ENCODE measurements around the gene RPRM. TPM values are rescaled to one million over a fixed set of nuclear protein-coding genes. Genes with fewer than 3 reads are reported as not detected.
"Not testable (repeated sequence)": the region's sequence is repeated elsewhere in the genome, so short reads cannot be mapped to it uniquely, and the experiment has no call there.

RPRM gene
- total RNA-seq (2014; rRNA removed; shearing (Covaris generic); ENCODE audit: low replicate concordance): not detected in 2 replicates

DNA sequence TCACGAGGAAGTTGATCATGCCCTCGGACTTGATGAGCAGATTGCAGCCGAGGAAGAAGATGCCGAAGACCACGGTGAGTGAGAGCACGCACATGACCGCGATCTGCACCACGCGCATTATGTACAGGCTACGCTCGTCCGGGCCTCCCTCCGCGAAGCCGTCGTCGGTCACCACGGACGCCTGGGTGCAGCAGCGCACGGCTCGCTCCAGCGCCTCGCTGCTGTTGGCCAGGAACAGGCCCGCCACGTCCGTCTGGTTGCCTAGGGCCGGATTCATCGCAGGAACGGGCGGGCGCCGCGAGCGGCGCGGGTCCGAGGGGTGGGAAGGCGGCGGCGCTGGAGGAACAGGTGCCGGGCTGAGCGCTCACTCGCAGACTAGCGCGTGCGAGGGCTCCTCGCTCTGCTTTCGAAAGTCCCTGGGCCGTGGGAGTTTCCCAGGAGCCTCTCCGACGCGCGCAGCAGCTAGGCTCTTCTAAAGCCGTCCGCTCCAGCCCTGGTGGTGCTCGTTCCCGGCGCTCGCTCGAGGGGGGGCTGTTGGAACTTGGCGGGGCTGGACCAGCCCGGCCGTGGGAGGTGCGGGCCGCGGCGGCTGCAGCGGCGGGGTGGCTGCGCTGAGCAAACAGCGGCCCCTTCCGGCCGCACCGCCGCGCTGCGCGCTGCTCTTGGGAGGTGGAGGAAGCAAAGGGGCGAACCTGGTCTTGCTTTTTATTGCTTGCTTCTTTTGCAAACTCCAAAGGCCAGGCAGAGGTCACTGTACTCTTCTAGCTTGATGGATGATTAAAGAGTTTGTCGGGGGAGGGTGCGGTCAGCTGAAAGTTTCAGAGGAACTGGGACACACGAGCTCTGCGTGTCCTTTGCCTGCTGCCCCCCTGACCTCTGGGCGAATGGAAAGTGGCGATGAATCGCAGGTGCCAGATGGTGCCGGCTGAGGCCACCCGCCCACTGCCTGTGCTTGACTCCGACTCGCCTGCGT lies at the start of gene RPRM:
RPRM (minus strand) TSS at position 474 of the 973 bp plus-strand sequence; CDS start at position 277, 197 bp downstream.
- peak; percentile 66 for DNase-seq
- Histone ChIP-seq H3K36me3 (no peaks in the 10 kb centered on the region), H3K4me3 (peak within 1 kb of the TSS; percentile 28), H3K27me3 (peaks cover 18% of the 10 kb centered on the region), H3K9me3 (no peaks in the 10 kb centered on the region)

DNA sequence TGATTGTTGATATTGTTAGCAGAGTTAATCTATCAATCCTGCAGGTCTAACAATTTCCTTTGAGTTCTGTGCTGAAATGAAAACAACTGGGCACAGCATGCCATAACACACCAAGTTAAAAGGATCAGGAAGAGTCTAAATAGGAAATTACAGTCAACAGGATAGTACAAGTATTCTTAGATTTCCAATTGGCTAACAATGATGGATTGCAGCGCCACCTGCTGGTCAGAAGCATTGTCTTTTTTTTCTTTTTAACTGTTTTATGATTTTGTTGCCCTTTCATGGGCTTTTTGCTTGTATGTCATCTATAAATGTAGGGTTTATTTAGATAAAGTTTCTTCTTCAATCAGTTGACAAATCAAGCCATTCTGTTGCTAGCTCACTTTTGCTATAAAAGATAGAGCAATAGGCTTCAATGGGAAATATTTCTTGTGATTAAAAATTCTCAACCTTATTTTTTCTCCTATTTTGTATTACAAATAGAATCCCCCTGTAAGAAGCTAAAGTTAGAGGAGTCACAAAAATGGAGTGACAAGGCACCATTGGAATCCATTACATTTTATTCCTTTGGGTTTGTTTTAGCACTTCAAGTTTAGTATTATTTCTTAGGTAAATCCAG lies 40.8 kb upstream of the RPRM start:
- no peaks in the 10 kb centered on the region for H3K27me3 ChIP-seq
- H3K36me3 ChIP-seq: no peaks in the 10 kb centered on the region
- peak; percentile 6 for DNase-seq
- no peaks in the 10 kb centered on the region for H3K9me3 ChIP-seq
- no peak overlapping the region for H3K4me3 ChIP-seq

DNA sequence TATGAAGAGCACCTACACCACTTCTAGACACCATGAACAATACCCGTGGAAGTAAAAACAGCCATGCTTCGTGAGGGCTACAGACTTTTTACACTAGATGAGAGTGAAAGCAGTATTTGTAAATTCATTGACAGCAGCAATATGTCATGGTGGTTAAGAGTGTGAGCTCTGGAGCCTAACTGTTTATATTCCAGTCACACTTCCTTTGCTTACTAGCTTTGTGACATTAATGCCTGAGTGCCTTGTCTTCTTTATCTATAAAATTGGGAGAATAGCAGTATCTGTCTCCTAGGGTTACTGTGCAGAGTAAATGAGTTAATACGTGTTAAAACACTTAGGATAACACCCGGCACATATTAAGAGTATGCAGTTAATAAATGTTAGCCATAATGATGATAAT lies 33.8 kb upstream of the RPRM start:
- no peak for DNase-seq
- no peak overlapping the region for H3K4me3 ChIP-seq
- no peaks in the 10 kb centered on the region for H3K27me3 ChIP-seq
- H3K9me3 ChIP-seq: no peaks in the 10 kb centered on the region
- no peaks in the 10 kb centered on the region for H3K36me3 ChIP-seq

DNA sequence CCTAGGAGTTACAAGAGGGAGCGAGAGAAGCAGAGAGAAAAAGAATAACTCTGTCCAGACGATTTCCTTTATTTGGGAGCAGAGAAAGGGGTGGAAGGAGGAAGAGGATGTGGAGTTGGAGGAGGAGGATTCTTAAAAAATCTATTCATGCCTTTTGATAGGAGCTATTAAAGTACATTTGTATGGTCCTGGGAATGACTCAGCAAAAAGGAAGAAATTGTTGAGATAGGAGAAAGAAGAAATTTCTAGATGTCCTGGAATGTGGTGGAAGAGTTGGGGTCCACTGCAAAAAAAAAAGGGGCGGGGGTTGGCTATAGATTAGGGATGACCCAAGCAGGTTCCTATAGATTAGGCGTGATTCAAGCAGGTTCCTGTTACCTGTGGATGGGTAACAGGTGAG lies 32.4 kb upstream of the RPRM start:
- Histone ChIP-seq H3K27me3 (no peaks in the 10 kb centered on the region), H3K9me3 (no peaks in the 10 kb centered on the region), H3K4me3 (no peak overlapping the region), H3K36me3 (no peaks in the 10 kb centered on the region)
- DNase-seq: no peak

DNA sequence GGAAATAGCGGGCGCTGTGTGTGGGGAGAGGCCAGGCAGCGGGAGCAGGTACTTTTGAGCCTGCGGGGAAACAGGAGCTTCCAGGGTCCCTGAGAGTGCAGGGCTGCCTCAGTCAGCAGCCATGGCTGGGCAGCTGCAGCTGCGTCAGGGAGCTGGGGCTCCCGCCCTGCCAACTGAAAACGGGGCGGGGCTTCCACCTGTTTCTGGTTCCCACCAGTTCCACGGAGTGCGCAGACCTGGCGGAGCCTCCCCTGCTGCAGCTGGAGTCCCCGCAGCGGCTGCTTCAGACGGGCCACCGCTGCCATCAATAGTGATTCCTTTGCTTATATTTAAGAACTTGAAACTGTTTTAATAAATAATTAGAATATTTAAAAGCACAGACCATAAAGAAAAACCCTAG lies 30.6 kb upstream of the RPRM start:
- H3K9me3 ChIP-seq: no peaks in the 10 kb centered on the region
- no peak for DNase-seq
- H3K36me3 ChIP-seq: no peaks in the 10 kb centered on the region

DNA sequence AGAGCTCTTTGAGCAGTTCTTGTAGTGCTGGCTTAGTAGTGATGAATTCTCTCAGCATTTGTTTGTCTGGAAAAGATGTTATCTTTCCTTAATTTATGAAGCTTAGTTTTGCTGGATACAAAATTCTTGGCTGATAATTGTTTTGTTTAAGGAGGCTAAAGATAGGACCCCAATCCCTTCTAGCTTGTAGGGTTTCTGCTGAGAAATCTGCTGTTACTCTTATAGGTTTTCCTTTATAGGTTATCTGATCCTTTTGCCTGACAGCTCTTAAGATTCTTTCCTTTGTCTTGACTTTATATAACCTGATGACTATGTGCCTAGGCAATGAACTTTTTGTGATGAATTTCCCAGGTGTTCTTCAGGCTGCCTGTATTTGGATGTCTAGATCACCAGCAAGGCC lies 27.9 kb upstream of the RPRM start:
- H3K9me3 ChIP-seq, H3K36me3 ChIP-seq, H3K27me3 ChIP-seq, H3K4me3 ChIP-seq, DNase-seq: not testable (repeated sequence)

More for the DNA sequence above, 30.6 kb upstream of the RPRM start:
- no peak overlapping the region for H3K4me3 ChIP-seq
- H3K27me3 ChIP-seq: no peaks in the 10 kb centered on the region

DNA sequence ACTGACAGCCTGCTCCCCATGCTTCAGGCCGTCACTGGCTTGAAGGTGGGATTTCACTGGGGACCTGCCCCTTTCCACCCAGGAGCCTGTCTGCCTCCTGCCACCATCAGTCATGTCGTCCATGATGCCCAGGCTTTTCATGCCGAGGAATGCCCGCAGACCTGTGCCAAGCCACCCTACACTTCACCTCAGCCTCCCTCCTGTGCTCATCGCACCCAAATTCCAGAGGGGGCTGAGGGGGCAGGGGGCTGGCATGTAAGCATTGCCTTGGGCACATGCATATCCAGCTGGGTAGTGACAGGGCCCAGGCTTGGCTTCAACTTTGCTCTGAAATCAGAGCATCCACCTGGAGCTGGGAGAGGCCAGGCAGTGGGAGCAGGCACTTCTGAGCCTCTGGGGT lies 20.9 kb upstream of the RPRM start:
- no peak for DNase-seq
- H3K27me3 ChIP-seq: no peaks in the 10 kb centered on the region; the same call in 1 of the 2 replicates
- H3K9me3 ChIP-seq: no peaks in the 10 kb centered on the region
- no peak overlapping the region for H3K4me3 ChIP-seq
- H3K36me3 ChIP-seq: no peaks in the 10 kb centered on the region

DNA sequence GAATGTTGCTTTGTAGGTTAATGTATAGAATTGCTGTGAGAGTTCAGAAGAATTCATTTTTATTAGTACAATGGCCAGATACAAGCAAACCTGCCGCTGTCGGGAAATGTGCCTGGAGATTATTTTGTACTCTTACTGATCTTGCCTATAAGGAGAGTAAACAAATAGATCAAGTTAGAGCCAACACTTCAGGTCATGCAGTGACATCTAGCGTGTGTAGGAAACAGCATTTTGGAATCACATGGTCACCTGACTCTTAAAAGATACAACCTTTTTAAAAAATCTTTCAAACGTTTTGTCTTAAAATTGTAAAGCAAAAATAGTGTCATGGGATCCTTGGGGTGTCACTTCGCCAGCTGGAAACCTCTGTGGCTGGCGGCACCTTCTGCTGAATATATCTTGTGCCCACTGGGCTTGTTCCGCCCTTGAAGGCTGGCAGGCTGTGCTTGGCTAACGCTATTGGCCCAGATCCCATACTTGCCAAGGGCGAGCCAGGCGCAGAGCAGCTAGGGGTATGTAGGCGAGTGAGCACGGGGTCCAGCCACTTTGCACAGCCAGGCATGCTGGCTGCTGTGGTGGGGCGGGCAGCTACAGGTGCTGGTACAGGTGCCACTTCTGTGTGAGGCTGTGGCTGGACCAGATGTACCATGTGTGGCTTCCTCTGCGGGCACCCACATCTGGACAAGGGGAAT lies 19.5 kb upstream of the RPRM start:
- DNase-seq: no peak
- Histone ChIP-seq H3K36me3 (no peaks in the 10 kb centered on the region), H3K27me3 (peaks cover 3% of the 10 kb centered on the region; the same call in 1 of the 2 replicates), H3K9me3 (no peaks in the 10 kb centered on the region), H3K4me3 (no peak overlapping the region)

DNA sequence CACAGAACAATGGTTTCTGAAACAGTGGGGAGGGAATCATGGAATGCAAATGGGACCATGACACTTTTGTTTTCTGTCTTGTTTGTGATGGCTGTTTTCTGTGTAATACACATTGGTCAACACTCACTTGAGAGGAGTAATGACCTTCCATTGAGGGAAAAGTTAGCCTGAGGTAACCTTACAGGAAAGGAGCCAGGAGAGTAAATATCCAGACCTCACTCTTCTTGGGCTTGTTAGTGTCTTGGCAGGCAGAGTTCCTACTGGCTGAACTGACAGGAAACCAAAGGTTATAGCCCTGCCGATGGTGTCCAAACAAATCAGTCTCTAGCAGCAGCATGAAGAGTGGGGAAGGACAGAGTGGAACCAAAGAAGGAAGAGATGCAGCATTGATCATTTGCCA lies 17.2 kb upstream of the RPRM start:
- DNase-seq: no peak
- Histone ChIP-seq H3K4me3 (no peak overlapping the region), H3K27me3 (peaks cover 3% of the 10 kb centered on the region; the same call in 1 of the 2 replicates), H3K9me3 (no peaks in the 10 kb centered on the region), H3K36me3 (no peaks in the 10 kb centered on the region)

DNA sequence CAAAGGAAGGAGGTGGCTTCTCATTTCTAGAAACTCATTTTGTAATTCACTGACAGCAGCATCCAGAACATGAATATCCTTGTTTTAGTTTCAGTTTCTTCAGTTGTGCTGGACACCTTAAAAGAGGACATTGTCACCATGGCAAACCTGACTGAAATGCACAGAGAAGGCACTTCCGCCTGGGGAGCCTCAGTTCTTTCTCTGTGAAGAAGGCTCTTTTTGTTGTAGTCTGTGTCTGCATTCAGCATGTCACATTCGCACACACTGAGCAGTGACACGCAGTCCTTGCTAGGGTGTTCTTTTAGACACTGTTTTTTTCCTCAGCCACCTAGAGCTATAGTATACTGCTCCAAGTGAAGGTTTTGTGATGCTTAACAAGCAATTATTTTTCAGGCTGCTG lies 9.5 kb upstream of the RPRM start:
- H3K4me3 ChIP-seq: no peak overlapping the region
- no peak for DNase-seq
- H3K27me3 ChIP-seq: no peaks in the 10 kb centered on the region
- H3K9me3 ChIP-seq: no peaks in the 10 kb centered on the region
- no peaks in the 10 kb centered on the region for H3K36me3 ChIP-seq

DNA sequence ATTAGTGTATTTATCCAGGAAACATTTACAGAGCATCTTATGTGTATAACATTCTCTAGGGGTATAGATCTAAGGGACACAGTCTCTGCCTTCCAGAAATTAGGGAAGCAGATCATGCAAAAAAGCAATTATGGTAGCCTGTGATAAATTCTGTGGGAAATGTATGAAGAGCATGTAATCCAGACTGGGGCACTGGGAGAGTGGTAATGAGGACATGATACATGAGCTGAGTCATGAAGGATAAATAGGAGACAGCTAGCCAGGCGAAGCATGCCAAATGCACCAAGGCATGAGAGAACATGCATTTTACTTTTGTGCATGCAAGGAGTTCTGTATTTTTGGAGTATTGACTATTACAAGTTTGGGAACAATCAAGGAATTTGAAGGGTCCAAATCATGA lies 8.9 kb upstream of the RPRM start:
- no peak for DNase-seq
- Histone ChIP-seq H3K36me3 (no peaks in the 10 kb centered on the region), H3K27me3 (no peaks in the 10 kb centered on the region), H3K9me3 (no peaks in the 10 kb centered on the region), H3K4me3 (no peak overlapping the region)

DNA sequence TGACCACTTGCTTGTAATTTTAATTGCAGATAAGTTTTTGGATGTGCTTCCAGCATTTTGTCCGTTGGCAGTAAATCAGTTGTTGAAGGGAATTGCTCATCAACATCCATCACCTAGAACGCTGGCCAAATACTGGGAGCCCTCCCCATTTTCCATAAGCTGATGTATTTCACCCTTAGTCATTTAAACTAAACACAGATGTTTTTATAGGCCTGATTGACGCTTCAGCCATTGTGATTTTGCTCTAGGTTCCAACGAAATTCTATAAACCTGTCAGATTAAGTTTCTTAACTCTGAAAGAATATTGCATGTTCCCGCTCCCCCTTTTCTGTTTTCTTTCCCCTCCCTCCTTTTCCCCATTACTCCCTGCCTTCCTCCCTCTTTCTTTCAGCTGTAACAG lies 1.0 kb upstream of the RPRM start:
- DNase-seq: peak; percentile 37
- Histone ChIP-seq H3K9me3 (no peaks in the 10 kb centered on the region), H3K27me3 (peaks cover 18% of the 10 kb centered on the region), H3K36me3 (no peaks in the 10 kb centered on the region), H3K4me3 (no peak overlapping the region)

DNA sequence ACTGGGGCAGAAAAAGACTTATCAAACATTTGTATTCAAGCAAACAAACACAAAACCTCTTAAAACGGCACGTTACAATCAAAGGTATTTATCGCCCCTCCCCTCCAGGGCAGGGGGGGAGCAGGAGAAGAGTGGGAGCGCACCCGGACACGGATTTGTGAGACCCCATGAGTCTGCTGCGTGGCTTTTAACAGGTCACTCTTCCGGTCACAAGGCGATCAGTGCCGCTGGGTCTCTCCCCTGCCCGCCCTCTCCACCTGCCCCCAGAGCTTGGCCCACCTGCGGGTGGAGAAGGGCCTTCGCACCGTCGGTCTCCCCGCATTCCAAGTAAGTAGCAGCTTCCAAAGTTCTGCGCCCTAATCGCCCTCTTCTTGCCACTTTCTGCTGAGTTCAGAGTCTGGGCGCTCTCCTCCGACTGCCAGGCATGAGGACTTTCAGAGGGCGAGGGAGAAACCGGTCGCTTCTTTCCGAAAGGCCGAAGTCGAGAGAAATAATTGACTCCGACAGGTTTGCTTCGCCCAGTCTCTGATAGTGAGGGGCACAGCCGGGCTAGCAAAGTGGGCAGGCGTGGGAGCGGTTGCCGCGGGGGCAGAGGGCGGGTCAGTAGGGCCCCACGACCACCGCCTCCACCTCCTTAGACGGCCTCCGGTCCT lies 800 bp downstream of the RPRM start:
- H3K4me3 ChIP-seq: no peak overlapping the region
- peaks cover 18% of the 10 kb centered on the region for H3K27me3 ChIP-seq
- H3K36me3 ChIP-seq: no peaks in the 10 kb centered on the region
- H3K9me3 ChIP-seq: no peaks in the 10 kb centered on the region
- DNase-seq: no peak

DNA sequence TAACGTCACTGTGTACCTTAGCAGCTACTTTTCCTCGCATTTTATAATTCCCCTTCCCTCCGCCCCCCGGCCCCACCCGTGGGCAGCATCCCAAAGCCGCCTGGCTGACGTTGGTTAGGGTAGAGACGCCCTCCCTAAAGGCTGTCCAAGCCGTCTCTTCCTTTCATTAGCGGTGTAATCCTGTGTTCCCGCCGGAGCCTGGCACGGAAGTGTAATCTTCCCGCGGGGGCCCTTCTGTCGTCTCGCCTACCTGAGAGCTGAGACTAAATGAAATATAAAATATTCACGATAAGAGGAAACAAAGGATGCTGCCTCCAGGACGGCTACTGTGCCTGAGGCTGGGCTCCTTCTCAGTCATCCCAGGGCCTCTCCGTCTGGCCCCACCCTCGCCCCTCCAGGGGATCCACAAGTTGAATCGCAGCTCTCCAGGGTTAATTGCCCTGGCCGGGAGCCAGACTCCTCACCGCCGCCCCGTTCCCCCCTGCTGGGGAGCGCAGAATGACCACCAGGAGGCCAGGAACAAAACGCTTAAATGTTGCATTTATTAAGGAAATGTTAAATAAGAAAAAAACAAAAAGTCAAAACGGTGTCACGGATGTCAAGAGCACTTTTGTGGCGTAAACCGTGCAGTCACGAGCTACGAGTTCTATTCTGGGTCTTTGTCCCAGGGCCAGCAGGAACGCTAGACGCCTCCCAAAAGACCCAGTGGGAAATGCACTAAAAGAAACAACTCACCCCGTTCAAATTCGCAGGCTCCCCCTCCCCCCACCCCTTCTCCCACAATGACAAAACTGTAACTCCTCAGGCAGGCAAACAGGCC lies 1.5 kb downstream of the RPRM start:
- Histone ChIP-seq H3K36me3 (no peaks in the 10 kb centered on the region), H3K27me3 (peaks cover 18% of the 10 kb centered on the region)
- no peak for DNase-seq

DNA sequence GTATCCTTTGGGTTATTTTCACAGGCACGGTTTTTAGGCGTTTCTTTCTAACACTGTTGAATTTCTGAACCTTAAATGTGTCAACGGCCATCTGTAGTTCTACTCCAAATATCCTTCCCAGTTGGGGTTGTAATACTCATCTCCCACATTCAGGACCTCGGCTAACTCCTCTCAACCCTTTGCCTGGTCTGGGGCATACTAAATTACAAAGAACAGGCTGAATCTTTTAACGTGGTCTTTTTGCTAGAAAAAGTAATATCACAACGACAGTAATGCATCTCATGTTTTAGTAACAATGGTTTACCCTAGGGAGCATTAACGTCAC lies 2.1 kb downstream of the RPRM start:
- no peak for DNase-seq
- no peaks in the 10 kb centered on the region for H3K9me3 ChIP-seq
- H3K27me3 ChIP-seq: peaks cover 18% of the 10 kb centered on the region
- H3K4me3 ChIP-seq: no peak overlapping the region
- no peaks in the 10 kb centered on the region for H3K36me3 ChIP-seq

More for the DNA sequence above, 1.5 kb downstream of the RPRM start:
- no peak overlapping the region for H3K4me3 ChIP-seq
- H3K9me3 ChIP-seq: no peaks in the 10 kb centered on the region

DNA sequence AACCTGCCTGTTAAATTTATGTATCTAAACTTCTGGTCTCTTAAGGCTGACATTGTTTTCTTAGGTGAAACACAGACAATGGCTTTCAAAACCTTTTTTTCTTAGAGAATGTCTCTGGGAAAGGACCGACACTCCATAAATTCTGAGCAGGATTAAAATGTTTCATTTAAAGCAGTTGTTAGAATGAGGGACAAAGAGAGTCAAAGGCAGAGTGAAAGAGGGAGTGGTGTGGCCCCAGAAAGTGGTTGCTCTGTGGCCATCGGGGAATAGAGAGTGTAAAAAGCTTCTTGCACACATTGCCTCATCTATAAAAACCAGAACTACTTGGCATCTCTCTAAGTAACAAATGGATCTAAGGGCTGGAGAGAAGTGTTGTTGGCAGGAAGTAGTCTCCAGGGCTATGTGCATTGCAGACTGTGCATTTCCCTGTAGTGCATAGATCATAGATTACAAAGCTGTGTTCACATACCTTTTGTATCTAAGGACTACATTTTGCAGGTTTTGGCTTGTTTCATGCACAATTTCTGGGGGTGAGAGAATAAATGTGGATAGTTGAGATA lies 3.6 kb downstream of the RPRM start:
- H3K27me3 ChIP-seq: peaks cover 18% of the 10 kb centered on the region
- DNase-seq: no peak
- H3K9me3 ChIP-seq: no peaks in the 10 kb centered on the region
- H3K36me3 ChIP-seq: no peaks in the 10 kb centered on the region
- no peak overlapping the region for H3K4me3 ChIP-seq

Data from MG63 (cell line).